Activated naive CD8-positive, alpha-beta T cell treated with anti-CD3 and anti-CD28 coated beads, Interleukin-2, amount 50 U/mL, for 16 hours (primary cell): Measurements from ENCODE around the gene FGF21.
"Not testable (repeated sequence)": the region's sequence is repeated elsewhere in the genome, so short reads cannot be mapped to it uniquely, and the experiment has no call there.

ENCODE experiments used
- DNase-seq: peaks from one replicate; pipeline ENCODE4 v3.0.0-alpha.2; 2020; ENCODE audit warnings: low read depth, low spot score

Gene FGF21

DNA sequence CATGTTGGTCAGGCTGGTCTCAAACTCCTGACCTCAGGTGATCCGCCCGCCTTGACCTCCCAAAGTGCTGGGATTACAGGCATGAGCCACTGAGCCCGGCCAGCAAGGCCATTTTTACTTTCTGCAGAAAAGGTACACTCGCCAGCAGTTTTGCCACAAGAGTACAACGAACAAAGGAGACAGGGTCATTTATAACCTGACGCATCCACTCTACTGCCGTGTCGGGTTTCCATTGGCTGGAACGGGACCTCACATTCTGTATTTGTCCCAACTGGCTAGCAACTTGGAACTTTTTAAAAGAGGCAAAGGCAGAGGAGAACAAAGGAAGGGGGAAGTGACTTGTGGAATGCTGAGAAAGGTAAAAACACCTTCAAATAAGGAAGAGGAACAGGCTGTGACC lies 32.0 kb downstream of the FGF21 start:
- not testable (repeated sequence) for DNase-seq

DNA sequence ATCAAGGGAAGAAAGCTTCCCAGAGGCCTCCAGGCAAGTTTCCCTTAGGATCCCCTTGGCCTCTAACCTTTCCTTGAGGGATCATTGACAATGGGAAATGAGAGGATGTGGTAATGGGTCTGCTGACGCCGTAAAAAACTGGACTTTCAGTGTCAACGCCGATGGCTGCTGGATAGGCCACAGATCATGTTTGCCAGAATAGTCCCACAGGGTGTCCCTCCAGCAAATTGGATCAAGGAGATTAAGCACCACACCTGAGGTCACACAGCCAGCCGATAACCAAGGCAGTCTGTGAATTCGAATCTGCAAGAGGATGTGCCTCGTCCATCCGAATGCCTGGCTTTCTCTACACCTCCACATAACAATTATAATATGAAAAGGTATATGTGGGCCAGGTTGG lies 37.9 kb downstream of the FGF21 start:
- DNase-seq: no peak

DNA sequence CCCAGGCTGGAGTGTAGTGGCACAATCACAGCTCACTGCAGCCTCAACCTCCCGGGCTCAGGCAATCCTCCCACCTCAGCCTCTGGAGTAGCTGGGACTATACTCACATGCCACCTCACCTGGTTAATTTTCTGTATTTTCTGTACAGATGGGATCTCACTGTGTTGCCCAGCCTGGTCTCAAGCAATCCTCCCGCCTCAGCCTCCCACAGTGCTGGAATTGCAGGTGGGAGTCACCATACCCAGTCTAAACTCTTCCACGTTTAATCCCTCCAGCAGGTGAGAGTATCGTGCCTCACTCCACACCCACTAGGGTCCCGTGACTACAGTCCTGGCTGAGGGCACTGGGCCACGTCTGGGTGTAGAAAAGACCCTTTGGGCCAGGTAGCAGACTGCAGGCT lies 39.0 kb downstream of the FGF21 start:
- no peak for DNase-seq

DNA sequence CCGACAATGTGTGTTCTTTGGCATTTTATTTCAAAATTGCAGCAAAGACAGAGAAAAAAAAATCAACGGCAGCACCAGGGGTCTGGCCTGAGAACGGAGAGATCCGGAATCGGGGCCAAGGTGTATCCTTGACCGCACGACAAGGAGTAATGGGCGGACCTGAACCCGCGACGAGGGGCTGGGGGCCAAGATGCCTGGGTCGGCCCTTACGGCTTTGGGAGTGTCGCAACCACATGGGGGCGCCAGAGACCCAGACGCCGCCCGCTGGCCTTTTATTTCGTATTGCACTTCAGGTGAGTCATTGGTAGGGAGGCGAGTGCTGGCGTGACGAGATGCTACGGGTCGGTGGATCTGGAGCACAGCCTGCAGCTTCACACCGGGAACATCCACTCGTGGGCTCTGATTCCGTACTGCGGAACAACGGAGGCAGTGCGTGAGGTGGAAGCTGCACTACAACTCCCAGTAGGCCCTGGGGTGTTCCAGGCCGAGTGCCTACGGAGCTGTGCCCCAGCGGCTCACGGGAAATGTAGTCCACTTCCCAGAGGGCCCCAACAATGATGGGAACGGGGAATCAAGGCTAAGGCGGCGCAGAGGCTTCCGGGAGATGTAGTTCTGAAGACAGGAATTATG lies 39.8 kb downstream of the FGF21 start:
- peak; percentile 63 for DNase-seq

DNA sequence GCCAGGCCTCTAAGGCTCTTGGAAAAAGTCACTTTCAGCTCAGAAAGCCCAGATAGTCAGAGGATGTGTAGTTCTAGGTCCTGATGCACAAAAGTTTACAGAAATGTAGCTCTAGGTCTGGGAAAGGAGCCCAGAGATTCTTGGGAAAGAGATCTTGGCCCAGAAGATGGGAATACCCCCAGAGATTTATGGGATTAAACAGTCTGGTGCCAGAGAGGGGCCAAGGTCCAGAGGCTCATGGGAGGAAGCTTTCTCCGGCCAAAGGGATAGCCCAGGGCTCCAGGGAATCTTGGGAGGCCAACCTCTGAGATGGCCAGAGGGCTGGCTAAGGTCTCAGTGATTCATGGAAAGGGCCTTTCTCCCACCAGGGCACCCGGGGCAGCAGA lies 40.4 kb downstream of the FGF21 start:
- DNase-seq: no peak

DNA sequence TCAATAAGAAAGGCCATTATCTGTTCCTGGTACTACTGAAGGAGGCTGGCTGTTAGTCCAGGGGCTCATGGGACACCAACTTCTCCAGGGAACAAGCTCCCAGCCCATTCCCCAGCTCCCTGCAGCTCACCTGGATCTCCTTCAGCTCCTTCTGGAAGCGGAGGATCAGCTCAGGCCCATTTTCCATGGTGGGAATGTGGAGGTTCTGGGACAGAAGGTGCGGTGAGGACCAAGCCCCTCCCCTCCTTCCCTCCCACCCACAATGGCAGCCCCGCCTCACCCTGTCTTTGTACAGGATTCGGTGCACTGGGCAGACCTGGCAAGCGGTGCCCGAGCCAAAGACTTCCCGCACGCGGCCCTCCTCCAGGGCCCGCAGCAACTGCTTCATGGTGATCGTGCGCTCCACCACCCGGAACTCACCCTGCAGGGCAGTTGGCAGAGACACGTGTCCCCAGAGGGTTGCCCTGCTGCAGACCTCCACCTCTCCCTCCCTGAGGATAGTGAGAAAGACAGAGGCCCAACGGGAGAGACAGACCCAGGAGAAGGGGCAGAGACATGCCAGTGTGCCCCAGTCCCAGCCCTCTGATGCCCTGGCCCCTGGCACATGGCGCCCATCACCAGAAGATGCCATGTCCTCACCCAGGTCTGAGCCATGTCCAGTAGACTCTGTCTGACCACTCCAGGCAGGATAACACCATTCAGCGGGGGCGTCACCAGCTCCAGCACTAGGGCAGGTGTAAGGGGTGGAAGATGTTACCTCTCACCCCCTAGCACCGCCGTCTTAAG lies 41.2 kb downstream of the FGF21 start:
- DNase-seq: no peak

DNA sequence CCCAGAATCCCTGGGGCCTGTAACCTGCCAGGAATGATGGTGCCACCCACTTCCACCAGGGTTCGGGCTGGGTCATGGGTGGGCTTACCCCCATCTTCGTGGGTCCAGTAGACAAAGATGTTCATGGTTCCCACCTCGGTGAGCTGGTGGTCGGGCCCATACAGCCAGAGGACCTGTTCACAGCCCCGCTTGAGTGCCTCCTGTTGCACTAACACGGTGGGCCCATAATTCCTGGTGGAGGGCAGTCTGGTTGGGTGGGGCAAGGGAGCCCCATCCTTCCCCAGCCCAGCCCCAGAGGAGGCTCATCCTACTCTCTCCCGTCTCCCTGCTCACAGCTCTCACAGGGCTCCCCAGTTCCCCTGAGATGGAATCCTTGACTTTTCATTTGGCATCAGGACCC lies 41.8 kb downstream of the FGF21 start:
- no peak for DNase-seq

DNA sequence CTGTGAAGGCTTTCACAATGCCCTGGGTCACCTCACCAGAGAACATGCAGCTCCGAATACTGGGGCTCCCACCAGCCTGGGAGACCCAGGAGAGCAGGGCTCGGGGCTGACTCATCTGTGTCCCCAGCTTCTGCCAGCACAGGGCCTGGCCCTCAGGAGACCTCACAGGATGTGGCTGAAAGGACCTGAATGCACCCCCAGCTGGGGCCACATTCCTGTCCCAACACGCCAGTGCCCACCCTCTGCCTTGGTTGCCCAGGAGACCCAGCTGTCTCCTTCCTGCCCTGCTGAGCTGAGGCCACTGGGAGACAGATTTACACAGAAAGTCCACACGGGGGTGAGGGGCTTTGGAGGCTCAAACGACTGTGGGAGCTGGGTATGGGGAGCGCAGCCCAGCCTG lies 43.6 kb downstream of the FGF21 start:
- no peak for DNase-seq

DNA sequence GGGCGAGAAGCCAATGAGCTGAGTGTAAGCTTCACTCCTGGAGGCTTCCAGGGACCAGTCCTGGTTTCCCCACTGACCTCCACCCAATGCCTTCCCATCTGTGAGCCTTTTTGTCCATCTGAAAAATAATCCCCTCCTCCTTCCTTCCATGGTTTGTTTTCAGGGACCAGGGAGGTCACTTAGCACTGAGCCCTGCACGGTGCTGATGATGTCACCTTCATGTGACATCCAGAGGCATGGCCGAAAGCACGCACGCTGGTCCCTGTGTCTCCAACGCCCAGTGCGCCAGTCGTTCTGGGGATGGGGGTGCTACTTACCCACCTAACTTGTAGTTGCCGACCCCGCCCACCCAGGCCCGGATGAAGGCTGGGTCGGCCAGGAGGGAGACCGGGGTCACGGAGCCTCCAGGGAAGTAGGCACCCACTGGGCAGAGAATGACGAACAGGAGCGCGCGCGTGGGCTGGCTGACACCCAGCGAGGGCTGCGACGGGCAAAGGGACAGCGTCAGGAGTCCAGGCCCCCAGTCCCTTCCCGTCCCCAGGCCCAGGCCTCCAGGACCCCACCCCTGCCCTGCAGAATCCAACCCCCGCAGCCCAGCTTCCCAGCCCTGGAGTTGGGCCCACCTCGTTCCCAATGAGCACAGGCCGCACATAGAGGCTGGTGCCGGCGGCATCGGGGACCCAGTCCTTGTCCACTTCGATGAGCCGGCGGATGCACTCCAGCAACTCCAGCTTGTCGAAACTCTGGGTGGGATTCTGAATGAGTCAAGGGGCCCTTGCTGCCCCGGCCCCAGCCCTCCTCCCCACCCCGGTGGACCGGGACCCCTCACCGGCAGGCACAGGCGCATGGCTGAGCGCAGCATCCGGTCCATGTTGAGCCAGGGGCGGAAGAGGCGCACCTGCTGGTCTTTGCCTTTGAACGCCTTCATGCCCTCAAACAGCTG lies 44.3 kb downstream of the FGF21 start:
- no peak for DNase-seq

DNA sequence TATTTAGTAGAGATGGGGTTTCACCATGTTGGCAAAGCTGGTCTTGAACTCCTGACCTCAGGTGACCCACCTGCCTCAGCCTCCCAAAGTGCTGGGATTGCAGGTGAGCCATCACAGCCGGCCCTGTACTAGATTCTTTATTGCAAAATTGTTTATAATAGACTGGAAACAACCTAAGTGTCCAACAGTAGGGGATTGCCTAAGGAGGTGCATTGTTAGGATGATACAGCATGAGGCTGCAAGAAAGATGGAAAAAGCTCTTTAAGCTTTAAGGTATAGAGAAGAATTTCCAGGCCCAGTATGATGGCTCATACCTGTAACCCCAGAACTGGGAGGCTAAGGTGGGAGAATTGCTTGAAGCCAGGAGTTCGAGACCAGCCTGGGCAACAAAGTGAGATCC lies 47.3 kb downstream of the FGF21 start:
- DNase-seq: no peak

DNA sequence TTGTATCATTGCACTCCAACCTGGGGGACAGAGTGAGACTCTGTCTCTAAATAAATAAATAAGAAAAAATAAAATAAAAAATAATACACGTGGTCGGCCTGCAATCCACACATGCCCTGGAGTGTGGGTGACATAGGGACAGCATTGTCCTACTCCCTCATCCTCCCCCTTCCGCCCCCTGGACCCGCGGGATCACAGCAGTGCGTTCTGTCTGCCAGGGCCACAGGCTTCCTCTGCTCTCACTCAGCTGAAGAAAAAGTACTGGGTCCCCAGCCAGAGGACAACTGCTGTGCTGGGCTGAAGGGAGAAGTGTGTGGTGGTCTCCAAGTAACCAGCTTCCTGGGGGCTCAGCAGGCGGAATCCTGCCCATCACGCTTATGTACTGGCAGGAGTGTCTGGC lies 49.2 kb downstream of the FGF21 start:
- DNase-seq: no peak

DNA sequence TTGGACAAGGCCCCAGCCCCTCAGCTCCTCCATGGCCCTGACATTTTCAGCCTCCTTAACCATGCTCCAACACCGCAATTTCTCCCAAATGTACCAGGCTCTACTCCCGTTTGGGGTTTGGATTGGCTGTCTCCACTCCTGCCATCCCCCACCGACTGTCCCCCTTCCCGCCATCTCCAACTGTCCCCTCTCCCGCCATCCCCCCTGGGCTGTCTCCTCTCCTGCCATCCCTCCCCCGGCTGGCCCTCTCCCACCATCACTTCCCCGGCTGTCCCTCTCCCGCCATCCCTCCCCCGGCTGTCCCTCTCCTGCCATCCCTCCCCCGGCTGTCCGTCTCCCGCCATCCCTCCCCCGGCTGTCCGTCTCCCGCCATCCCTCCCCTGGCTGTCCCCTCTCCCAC lies 50.1 kb downstream of the FGF21 start:
- no peak for DNase-seq

DNA sequence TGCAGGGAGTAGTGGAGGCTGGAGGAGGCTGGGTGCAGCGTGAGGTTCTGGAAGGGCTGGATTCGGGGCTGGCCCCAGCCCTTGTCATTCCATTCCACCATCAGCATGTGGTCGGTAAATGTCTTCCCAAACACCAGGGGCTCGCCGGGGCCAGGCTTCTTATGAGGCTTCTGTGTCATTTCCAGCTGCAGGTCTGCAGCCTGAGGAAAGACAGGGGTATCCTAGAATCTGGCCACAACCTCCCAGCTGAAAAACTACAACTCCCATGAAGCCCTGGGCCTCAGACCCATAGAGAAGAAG lies 51.1 kb downstream of the FGF21 start:
- DNase-seq: no peak

DNA sequence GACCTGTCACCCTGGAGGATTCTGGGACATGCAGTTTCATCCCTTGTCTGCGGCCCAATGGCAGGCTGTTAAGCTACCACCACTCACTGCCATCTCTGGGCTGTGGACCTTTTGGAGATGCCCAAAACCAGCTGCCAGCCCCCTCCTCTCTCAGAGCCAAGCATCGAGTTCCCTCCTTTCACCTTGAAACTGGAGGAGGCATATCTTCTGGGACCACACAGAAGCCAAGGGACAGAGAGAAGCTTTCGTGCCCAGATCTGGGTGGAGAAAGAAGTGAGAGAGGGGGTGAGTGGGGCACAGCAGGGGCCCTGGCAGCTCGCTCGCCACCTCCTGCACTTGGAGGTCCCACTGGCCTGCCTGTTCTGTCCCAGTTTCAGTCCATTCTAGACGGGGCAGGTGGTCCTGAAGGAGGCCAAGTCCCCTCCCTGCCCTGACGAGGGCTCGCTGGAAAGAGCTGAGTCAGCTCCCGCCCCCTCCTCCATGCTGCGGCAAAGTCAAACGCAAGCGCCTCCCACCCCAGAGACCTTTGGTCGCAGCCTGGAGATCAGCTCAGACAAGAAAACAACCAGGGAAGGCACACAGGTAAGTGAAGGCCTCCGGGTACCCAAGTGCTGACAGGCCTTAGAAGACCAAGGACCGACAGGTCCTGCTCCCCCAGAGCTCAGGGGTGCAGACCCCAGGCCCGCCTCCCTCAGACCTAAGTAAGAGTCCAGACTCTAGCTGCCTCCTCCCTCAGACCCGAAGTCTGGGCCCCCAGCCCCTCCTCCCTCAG lies 51.7 kb downstream of the FGF21 start:
- DNase-seq: no peak

DNA sequence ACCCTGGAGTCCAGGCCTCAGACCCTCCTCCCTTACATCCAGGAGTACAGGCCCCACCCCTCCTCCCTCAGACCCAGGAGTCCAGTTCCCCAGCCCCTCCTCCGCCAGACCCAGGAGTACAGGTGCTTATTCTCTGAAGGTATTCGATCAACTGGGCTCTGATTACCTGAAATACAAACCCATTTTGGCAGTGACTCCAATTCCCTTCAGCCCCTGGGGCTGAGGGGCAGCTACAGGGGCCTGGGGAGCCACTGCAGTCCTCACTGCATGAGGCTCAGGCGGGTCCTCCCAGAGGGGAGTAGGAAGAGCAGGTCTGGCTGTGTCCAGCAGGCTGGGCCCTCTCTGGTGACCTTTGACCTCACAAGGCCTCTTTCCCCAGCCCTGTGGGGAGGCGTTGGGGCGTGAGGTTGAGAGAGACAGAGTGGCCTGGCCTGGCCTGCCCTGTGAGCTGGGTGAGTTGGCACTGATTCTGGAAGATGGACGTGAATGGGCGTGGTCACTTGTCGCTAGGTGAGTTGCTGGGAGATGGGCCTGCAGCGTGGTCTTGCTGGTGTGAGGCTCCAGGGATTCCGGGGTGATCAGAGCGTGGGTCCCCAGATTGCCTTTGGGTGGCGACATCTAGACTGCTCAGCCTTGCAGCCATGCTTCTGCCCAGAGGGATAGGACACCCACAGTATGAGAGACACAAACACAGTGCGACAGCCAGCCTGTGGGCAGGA lies 52.4 kb downstream of the FGF21 start:
- DNase-seq: no peak
